Non-pigmented ciliary epithelial cell (primary cell): ENCODE results near the gene EXO1.
A peak's percentile ranks its signal among the peaks of the same experiment; 100 is the strongest.
"Not testable (repeated sequence)": the region's sequence is repeated elsewhere in the genome, so short reads cannot be mapped to it uniquely, and the experiment has no call there.

Source experiments
- DNase-seq: peaks from one replicate; pipeline ENCODE4 v3.0.0-alpha.2; 2010; ENCODE audit warnings: low read depth

The EXO1 gene

DNA sequence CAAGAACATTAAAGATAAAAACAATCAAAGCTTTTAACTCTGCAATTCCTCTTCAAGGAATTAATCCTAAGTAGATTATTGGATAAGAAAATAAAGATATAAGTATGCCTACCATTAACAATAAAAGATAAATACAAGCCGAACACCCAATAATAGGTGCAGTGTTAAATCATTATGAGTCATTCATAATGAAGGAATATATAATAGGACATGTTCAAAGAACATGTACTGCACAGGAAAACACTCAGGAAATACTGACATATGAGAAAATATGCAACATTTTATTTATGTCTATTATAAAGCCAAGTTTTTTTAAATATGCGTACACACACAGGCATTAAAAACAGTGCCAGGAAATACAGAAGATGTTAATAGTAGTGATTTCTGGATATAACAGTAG is 11.1 kb upstream of the EXO1 start:
- no peak for DNase-seq

GRCh38 chr1:241837416-241837815 is 10.6 kb upstream of the EXO1 start:
- DNase-seq: no peak

DNA sequence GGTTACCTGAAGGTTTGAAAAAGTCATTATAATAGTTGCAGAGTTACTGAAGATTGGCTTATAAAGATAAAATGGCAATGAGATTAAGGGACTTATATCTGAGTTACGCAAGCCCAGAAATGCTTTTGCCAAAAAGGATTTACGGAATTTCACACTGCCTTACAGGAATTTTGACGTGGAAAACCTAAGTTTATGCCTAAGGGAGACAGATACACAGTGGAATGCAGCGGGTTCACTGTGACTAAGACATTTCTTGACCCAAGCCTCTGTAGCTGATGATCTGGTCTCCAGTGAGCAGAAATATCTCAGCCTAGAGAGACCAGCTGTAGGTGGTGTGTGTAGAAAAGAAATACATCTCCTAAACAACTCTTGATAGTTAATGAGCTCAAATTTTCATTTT is 10.1 kb upstream of the EXO1 start:
- peak; percentile 91 for DNase-seq

GRCh38 chr1:241838897-241839296 is 9.1 kb upstream of the EXO1 start:
- no peak for DNase-seq

GRCh38 chr1:241839369-241839979 is 8.5 kb upstream of the EXO1 start:
- no peak for DNase-seq

DNA sequence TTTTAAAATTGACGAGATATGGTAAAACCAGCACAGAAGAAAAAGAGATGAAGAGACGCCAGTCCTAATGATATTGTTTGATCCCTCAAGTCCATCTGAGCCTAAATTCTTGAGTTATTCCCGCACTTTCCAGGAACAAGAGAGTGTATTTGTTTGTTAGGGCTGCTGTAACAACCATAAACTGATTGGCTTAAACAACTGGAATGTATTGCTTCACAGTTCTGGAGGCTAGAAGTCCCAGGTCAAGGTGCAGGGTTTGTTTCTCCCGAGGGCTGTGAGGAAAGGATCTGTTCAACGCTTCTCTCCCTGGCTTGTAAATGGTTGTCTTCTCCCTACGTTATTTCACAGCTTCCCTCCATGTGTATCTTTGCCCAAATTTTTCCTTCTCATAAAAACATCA is 7.8 kb upstream of the EXO1 start:
- no peak for DNase-seq

DNA sequence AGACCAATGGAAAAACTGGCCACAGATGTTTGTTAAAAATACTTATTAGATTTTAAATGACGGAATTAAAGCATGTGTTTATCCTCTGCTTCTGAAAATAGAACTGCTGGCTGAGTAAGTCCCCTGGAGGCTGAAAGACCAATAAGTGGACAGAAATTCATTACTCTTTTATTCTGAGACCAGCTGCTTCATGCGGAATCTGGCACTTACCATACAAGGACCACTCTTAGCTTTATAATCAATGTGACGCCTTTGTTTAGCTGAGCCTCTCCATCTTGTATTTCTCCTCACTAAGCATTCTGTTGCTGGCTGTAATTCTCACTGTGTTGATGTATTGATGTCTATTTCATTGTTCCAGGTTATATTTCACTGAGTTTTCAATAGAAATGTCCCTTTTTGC is 6.3 kb upstream of the EXO1 start:
- no peak for DNase-seq

DNA sequence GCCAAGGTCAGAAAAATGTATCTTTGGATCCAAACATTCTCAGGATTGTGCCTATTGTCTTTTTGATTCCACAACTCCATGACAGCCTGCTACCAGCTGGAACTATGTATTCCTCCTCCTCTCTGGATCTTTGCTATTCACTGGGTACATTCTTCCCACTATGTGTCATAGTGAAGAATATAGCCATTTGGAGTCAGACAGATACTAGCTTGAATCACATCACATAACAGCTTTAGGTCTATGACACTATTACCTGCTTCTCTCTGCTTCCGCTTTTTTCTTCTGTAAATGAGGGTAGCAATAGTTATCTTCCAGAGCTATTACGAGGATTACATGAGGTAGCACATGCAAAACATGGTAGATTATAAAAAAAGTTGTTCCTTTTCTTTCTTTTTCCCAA is 5.4 kb upstream of the EXO1 start:
- DNase-seq: peak; percentile 54

DNA sequence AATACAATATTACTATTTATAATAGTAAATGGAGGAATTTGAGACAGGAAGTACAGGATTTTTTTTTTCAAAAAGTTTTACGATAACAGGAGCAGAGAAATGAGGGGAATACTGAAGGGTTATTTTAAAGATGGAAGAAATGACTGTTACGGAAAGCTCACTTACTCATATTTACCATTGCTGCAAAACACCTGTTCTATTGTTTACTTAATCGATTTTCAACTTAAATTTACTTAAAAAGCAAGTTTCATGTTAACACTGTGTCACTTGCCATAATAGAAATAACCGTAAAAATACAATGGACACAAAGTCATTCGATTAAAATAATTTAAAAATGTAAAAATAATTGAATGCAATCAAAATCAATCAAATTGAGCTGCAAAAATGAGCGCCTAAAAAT is 3.4 kb upstream of the EXO1 start:
- DNase-seq: no peak

GRCh38 chr1:241846375-241846774 is 1.6 kb upstream of the EXO1 start:
- DNase-seq: no peak

DNA sequence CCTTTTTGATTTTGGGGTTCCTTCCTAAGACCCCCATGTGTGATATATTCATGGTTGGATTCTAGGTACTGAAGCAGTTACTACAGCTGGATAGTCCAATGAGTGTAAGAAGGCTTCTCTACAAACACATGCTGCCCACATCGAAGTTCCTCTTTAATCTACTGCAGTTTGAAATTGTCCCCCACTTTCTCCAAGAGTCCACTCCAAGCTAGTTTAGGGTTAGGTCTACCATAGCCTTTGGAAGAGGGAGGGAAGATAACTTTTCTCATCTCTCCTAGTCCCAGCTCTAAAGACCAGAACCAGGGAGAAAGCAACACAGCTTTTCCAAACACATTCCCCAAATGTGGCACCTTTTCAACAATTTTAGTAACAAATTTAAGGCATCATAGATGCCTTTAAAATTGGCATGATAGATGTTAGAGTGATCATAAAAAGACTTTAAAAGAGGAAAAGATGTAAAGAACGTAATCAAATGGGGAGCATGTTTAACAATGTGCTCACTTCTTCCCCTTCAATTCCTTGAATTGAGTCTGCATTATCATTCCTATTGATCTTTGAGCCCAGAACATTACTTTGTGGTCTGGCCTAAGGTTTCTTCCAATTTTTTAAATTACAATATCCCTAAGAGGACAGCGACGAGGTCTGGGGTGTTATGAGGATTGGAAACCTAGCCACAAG is 1.0 kb upstream of the EXO1 start:
- no peak for DNase-seq

GRCh38 chr1:241847540-241847795 is 536 bp upstream of the EXO1 start:
- no peak for DNase-seq

DNA sequence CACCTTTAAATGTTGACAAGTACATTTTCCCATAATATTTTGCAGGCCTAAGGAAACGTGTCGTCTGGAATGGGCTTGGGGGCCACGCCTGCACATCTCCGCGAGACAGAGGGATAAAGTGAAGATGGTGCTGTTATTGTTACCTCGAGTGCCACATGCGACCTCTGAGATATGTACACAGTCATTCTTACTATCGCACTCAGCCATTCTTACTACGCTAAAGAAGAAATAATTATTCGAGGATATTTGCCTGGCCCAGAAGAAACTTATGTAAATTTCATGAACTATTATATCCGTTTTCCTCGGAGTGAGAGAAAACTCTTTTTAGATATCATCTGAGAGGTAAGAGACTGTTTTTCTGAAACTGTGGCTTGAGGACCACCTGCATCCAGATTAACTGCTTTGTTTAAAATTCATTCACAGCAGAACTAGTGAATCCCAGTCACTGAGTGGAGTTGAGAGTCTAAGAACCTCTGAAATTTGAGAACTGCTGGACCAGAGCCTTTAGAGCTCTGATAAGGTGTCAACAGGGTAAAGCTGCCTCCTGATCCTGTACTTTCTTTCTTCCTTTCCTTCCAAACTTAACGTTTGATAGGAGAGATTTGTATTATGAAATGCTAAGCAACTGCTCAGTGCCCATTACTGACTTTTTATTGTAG is 811 bp downstream of the EXO1 start:
- DNase-seq: no peak

DNA sequence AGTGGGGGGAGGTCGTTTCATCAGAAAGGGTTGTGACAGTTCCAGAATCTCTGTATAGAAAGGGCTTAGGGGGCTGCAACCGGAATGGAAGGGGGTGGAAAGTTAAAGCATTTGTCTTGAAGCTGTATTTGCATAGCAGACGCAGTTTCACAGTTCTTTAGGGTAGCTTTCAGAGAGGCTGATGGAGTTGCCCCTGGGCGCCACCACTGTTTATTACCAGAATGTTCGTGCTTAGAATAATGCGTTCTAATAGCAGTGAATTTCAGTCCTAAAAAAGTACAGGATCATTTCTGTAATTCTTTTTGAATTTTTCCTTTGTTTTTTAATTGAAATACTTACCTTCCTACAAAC is 1.3 kb downstream of the EXO1 start:
- DNase-seq: no peak

DNA sequence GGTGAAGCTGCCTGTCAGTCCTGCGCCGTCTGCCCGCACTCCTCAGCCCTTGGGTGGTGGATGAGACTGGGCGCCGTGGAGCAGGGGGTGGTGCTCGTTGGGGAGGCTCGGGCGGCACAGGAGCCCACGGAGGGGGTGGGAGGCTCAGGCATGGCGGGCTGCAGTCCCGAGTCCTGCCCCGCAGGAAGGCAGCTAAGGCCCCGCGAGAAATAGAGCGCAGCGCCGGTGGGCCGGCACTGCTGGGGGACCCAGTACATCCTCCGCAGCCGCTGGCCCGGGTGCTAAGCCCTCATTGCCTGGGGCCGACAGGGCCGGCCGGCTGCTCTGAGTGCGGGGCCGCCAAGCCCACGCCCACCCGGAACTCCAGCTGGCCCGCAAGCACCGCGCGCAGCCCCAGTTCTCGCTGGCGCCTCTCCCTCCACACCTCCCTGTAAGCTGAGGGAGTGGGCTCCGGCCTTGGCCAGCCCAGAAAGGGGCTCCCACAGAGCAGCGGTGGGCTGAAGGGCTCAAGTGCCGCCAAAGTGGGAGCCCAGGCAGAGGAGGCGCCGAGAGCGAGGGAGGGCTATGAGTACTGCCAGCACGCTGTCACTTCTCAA is 7.6 kb downstream of the EXO1 start:
- not testable (repeated sequence) for DNase-seq

DNA sequence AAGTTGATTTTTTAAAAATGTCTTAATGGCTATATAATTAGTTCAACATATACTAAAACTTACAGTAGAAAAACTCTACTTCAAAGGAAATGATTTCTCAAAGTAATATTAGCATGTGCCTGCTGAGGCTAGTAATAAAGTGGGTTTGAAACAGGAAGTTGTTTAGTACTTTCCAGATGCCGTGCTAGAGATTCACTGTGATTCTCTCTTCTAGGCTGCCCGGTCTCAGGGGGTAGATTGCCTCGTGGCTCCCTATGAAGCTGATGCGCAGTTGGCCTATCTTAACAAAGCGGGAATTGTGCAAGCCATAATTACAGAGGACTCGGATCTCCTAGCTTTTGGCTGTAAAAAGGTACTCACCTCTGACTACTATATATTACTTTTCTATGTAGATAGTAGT is 9.1 kb downstream of the EXO1 start:
- DNase-seq: no peak

- no peak for DNase-seq
These were observed 12.9 kb downstream of the EXO1 start for GRCh38 chr1:241860922-241861321.

GRCh38 chr1:241869022-241869421 is 21.0 kb downstream of the EXO1 start:
- no peak for DNase-seq

- no peak for DNase-seq
These were observed 22.3 kb downstream of the EXO1 start for GRCh38 chr1:241870336-241870735.

GRCh38 chr1:241870746-241871430 is 22.9 kb downstream of the EXO1 start:
- DNase-seq: no peak

GRCh38 chr1:241881440-241881839 is 33.4 kb downstream of the EXO1 start:
- no peak for DNase-seq

- no peak for DNase-seq
These were observed 35.2 kb downstream of the EXO1 start for GRCh38 chr1:241883159-241883558.

- peak; percentile 5 for DNase-seq
These were observed 40.2 kb downstream of the EXO1 start for GRCh38 chr1:241888232-241888631.
